ENCODE results near the gene FMN1.

GRCh38 chr15:32765236-32765635, 429.3 kb downstream of the FMN1 start:
- TF ChIP-seq EZH2 (IDR thresholded peaks at IDR 0.05), result no peak
- no peak for TF ChIP-seq POLR2AphosphoS5 (IDR thresholded peaks at IDR 0.05; ENCODE audit: borderline replicate concordance, low read depth, low read length)

All from SK-N-MC (cell line).